ENCODE data around the gene KCNJ2. TPM values are rescaled to one million over a fixed set of nuclear protein-coding genes. Genes with fewer than 3 reads are reported as not detected.

KCNJ2 gene
- total RNA-seq, 1 donor from 2014 or later = 1.3 TPM

GRCh38 chr17:70166615-70167014 lies 2.7 kb upstream of the KCNJ2 start:
- Mint-ChIP-seq H3K4me3 (ENCODE audit: unreplicated experiment) (no peak overlapping the region), H3K27me3 (ENCODE audit: unreplicated experiment) (peaks cover 12% of the 10 kb centered on the region), H3K4me1 (ENCODE audit: low read depth, unreplicated experiment) (peaks cover 27% of the 10 kb centered on the region), H3K9me3 (ENCODE audit: unreplicated experiment) (peaks cover 13% of the 10 kb centered on the region), H3K36me3 (ENCODE audit: unreplicated experiment) (no peaks in the 10 kb centered on the region), H3K27ac (ENCODE audit: unreplicated experiment) (no peak overlapping the region)
- DNase-seq = no peak
- no peak for TF ChIP-seq CTCF (IDR thresholded peaks at IDR 0.05; ENCODE audit: partially characterized antibody, unreplicated experiment)

GRCh38 chr17:70168044-70168976 lies 1.0 kb upstream of the KCNJ2 start:
- TF ChIP-seq CTCF (IDR thresholded peaks at IDR 0.05; ENCODE audit: partially characterized antibody, unreplicated experiment) = peak; percentile 36
- H3K4me1 Mint-ChIP-seq (ENCODE audit: low read depth, unreplicated experiment) = peaks cover 39% of the 10 kb centered on the region
- peaks cover 13% of the 10 kb centered on the region for H3K9me3 Mint-ChIP-seq (ENCODE audit: unreplicated experiment)
- H3K4me3 Mint-ChIP-seq (ENCODE audit: unreplicated experiment) = peak overlapping the region; percentile 94
- H3K36me3 Mint-ChIP-seq (ENCODE audit: unreplicated experiment) = no peaks in the 10 kb centered on the region
- peak; percentile 62 for DNase-seq
- H3K27me3 Mint-ChIP-seq (ENCODE audit: unreplicated experiment) = peaks cover 10% of the 10 kb centered on the region
- peak overlapping the region; percentile 37 for H3K27ac Mint-ChIP-seq (ENCODE audit: unreplicated experiment)

- no peak for TF ChIP-seq CTCF (IDR thresholded peaks at IDR 0.05; ENCODE audit: partially characterized antibody, unreplicated experiment)
- Mint-ChIP-seq H3K27ac (ENCODE audit: unreplicated experiment) (peak overlapping the region; percentile 56), H3K4me3 (ENCODE audit: unreplicated experiment) (peak overlapping the region; percentile 91), H3K4me1 (ENCODE audit: low read depth, unreplicated experiment) (peaks cover 49% of the 10 kb centered on the region), H3K36me3 (ENCODE audit: unreplicated experiment) (no peaks in the 10 kb centered on the region), H3K9me3 (ENCODE audit: unreplicated experiment) (peaks cover 11% of the 10 kb centered on the region), H3K27me3 (ENCODE audit: unreplicated experiment) (peaks cover 10% of the 10 kb centered on the region)
- DNase-seq = no peak
These were observed 621 bp downstream of the KCNJ2 start for GRCh38 chr17:70169709-70170597.

- no peak for TF ChIP-seq CTCF (IDR thresholded peaks at IDR 0.05; ENCODE audit: partially characterized antibody, unreplicated experiment)
- peak; percentile 56 for DNase-seq
- peaks cover 10% of the 10 kb centered on the region for H3K27me3 Mint-ChIP-seq (ENCODE audit: unreplicated experiment)
- H3K4me3 Mint-ChIP-seq (ENCODE audit: unreplicated experiment) = peak overlapping the region; percentile 91
- peaks cover 11% of the 10 kb centered on the region for H3K9me3 Mint-ChIP-seq (ENCODE audit: unreplicated experiment)
- H3K36me3 Mint-ChIP-seq (ENCODE audit: unreplicated experiment) = no peaks in the 10 kb centered on the region
- peak overlapping the region; percentile 74 for H3K27ac Mint-ChIP-seq (ENCODE audit: unreplicated experiment)
- H3K4me1 Mint-ChIP-seq (ENCODE audit: low read depth, unreplicated experiment) = peaks cover 49% of the 10 kb centered on the region
These were observed 1.8 kb downstream of the KCNJ2 start for GRCh38 chr17:70171159-70171558.
